Uterus (tissue), 4 donors: Measurements from ENCODE around the gene MAP2. TPM values are rescaled to one million over a fixed set of nuclear protein-coding genes. Genes with fewer than 3 reads are reported as not detected.

Experiments
- DNase-seq, 2 donors: peaks; one replicate each; pipeline ENCODE4 v3.0.0-alpha.2; 2019 to 2020
- H3K27ac ChIP-seq, 2 donors: fragments of 200-600 bp; sonication (generic); 1 replicate in 1 of 2; 2 replicates in 1 of 2; pipeline ENCODE4 v1.5.1; 2016 to 2018
- H3K27me3 ChIP-seq, 2 donors: fragments of 200-600 bp; sonication (generic); one replicate each; pipeline ENCODE4 v1.5.1; 2018 to 2019; ENCODE audit warnings: control low read depth in 1 of 2
- H3K36me3 ChIP-seq, 2 donors: fragments of 200-600 bp; sonication (generic); one replicate each; pipeline ENCODE4 v1.5.1; 2019; ENCODE audit warnings: control low read depth in 1 of 2
- H3K4me1 ChIP-seq, 2 donors: fragments of 200-600 bp; sonication (generic); one replicate each; pipeline ENCODE4 v1.5.1; 2018 to 2019; ENCODE audit warnings: control low read depth in 1 of 2
- H3K4me3 ChIP-seq, 2 donors: fragments of 200-600 bp; sonication (generic); 1 replicate in 1 of 2; 2 replicates in 1 of 2; pipeline ENCODE4 v1.5.1; 2018 to 2019; ENCODE audit warnings: mild to moderate bottlenecking in 1 of 2
- H3K9me3 ChIP-seq, 2 donors: fragments of 200-600 bp; sonication (generic); one replicate each; pipeline ENCODE4 v1.5.1; 2019; ENCODE audit warnings: control low read depth in 1 of 2
- POLR2A ChIP-seq, 2 donors: fragments of 450-650 bp; IDR thresholded peaks; one replicate each; pipeline ENCODE4 v1.6.1; 2016; ENCODE audit warnings: antibody characterized with exemption in 2 of 2, mild to moderate bottlenecking in 1 of 2, moderate library complexity in 1 of 2
- intact Hi-C: fragments of 100-400 bp; cut with DNase I; formaldehyde crosslinking; loops from one replicate; pipeline ENCODE4 v1.15.1; 2023; ENCODE audit warnings: low total_unique reads
- total RNA-seq, 4 donors: library from RNA; depleted of rRNA in 3 of 4; stranded (reverse); fragments of >200 nt in 3 of 4; gene quantifications; one replicate each; pipeline versions ENCODE4 v1.1.0 to v1.2.4, GENCODE V29; 2014 to 2023
- TF ChIP-seq, protein P1 (sequence below), 4 experiments: fragments of 200-600 bp in 2 of 4; fragments of 450-650 bp in 2 of 4; sonication (generic) in 2 of 4; IDR thresholded peaks; one replicate each; pipeline ENCODE4 v1.5.1; 2016 to 2019; ENCODE audit warnings: antibody characterized with exemption in 4 of 4, mild to moderate bottlenecking in 2 of 4, moderate library complexity in 1 of 4
- donor health status: DM: yes; HTN: yes; CAD: no.

The MAP2 gene
- total RNA-seq, 4 donors from 2014 or later: 4.7 to 18.7 (median 7.6) TPM

DNA sequence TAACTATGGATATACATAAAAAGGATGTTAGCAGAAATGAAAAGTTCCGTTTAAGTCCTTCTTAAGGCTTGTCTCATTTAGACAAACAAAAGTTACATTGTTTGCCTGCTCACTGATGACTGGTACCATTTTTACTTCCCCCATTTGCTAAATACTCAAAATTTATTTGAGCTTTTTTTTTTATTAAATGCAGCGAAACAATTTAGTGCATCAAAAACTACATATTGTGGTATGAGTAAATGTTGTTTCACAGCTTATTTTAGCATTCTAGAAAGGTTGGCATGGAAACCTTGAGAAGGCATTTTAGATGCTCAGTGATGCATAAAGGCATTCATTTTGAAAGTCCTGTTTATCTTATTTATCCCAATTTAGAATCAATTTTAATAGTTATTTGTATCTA, 100.0 kb downstream of the MAP2 start:
- H3K36me3 ChIP-seq: no peaks in the 10 kb centered on the region
- H3K27ac ChIP-seq: no peak overlapping the region
- no peaks in the 10 kb centered on the region for H3K27me3 ChIP-seq
- H3K9me3 ChIP-seq: no peaks in the 10 kb centered on the region
- H3K4me1 ChIP-seq: no peaks in the 10 kb centered on the region
- no peak overlapping the region for H3K4me3 ChIP-seq
- no peak for DNase-seq
- intact Hi-C loops: no loop called here
- TF ChIP-seq POLR2A (IDR thresholded peaks at IDR 0.05): no peak
- TF ChIP-seq, protein P1, sequence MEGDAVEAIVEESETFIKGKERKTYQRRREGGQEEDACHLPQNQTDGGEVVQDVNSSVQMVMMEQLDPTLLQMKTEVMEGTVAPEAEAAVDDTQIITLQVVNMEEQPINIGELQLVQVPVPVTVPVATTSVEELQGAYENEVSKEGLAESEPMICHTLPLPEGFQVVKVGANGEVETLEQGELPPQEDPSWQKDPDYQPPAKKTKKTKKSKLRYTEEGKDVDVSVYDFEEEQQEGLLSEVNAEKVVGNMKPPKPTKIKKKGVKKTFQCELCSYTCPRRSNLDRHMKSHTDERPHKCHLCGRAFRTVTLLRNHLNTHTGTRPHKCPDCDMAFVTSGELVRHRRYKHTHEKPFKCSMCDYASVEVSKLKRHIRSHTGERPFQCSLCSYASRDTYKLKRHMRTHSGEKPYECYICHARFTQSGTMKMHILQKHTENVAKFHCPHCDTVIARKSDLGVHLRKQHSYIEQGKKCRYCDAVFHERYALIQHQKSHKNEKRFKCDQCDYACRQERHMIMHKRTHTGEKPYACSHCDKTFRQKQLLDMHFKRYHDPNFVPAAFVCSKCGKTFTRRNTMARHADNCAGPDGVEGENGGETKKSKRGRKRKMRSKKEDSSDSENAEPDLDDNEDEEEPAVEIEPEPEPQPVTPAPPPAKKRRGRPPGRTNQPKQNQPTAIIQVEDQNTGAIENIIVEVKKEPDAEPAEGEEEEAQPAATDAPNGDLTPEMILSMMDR (IDR thresholded peaks at IDR 0.05): no peak

DNA sequence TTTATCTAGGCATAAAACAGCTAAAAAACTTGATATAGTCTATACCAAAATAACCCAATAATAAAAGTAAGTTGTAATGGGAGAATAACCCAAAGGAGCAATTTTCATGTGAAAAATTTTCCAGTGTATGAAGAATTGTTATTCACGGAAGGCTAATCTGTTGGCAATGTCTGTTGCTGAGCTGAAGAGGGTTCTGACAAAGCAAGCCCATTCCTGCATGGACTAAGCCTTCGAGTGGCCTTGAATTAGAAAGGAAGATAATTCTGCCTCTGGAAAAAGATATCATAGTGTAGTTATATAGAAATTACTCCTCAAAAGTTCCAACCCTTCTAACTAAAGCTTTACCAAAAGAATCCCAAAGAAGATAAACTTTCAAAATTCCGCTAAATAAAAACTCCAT, 101.5 kb downstream of the MAP2 start:
- H3K9me3 ChIP-seq: no peaks in the 10 kb centered on the region
- intact Hi-C loops: no loop called here
- DNase-seq: no peak
- peak overlapping the region in 1 of 2 donors; percentile 49 for H3K27ac ChIP-seq
- no peak overlapping the region for H3K4me3 ChIP-seq
- TF ChIP-seq, protein P1 (IDR thresholded peaks at IDR 0.05): no peak
- no peak for TF ChIP-seq POLR2A (IDR thresholded peaks at IDR 0.05)
- no peaks in the 10 kb centered on the region for H3K27me3 ChIP-seq
- H3K4me1 ChIP-seq: no peaks in the 10 kb centered on the region
- H3K36me3 ChIP-seq: no peaks in the 10 kb centered on the region

GRCh38 chr2:209525834-209526281, 102.0 kb downstream of the MAP2 start:
- Histone ChIP-seq H3K36me3 (no peaks in the 10 kb centered on the region), H3K9me3 (no peaks in the 10 kb centered on the region), H3K4me1 (no peaks in the 10 kb centered on the region), H3K27me3 (no peaks in the 10 kb centered on the region), H3K27ac (peak overlapping the region in 1 of 2 donors; percentile 49), H3K4me3 (no peak overlapping the region)
- intact Hi-C loops: no loop called here
- TF ChIP-seq, protein P1 (IDR thresholded peaks at IDR 0.05): no peak
- no peak for TF ChIP-seq POLR2A (IDR thresholded peaks at IDR 0.05)
- no peak for DNase-seq

DNA sequence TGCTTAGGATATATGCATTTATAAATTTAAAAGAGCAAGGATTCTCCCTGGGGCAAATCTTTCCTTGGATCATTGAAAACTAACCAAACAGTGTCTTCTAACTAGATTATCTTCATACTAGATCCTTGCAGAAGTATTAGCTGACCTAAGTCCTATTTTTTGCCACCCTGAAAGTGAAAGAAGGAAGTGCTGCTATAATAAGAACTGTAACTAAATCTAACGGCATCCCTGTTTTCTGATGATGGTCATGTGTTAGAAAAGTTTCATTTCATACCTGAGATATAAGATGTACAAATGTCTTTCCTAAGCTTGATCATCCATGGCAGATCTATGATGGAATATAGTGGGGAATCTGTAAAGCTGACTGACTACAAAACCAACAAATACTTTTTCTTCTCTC, 102.7 kb downstream of the MAP2 start:
- no peak for DNase-seq
- Histone ChIP-seq H3K36me3 (no peaks in the 10 kb centered on the region), H3K27me3 (no peaks in the 10 kb centered on the region), H3K4me3 (no peak overlapping the region), H3K27ac (peak overlapping the region in 1 of 2 donors; percentile 49), H3K4me1 (no peaks in the 10 kb centered on the region), H3K9me3 (no peaks in the 10 kb centered on the region)
- intact Hi-C loops: no loop called here
- no peak for TF ChIP-seq POLR2A (IDR thresholded peaks at IDR 0.05)
- TF ChIP-seq, protein P1 (IDR thresholded peaks at IDR 0.05): no peak

DNA sequence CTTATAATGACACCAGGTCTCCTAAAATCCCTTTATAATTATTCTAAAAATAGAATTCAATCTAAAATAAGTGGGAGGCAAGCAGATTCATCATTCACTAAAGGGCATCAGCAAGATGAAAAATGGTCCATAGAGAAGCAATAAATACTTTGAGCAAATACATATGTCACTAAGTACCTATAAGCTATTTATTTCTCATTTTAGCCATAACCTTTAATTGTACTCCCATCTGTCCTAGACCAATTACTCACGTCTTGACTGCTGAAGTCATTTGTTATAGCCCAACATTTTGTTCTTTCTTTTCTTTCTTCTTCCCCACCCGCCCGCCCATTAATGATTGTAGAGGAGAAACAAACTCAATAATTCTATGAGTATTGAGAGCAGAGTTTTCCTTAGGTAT, 105.7 kb downstream of the MAP2 start:
- DNase-seq: no peak
- TF ChIP-seq, protein P1 (IDR thresholded peaks at IDR 0.05): no peak
- TF ChIP-seq POLR2A (IDR thresholded peaks at IDR 0.05): no peak
- Histone ChIP-seq H3K27me3 (no peaks in the 10 kb centered on the region), H3K4me3 (no peak overlapping the region), H3K36me3 (no peaks in the 10 kb centered on the region), H3K27ac (no peak overlapping the region), H3K4me1 (no peaks in the 10 kb centered on the region), H3K9me3 (no peaks in the 10 kb centered on the region)
- intact Hi-C loops: no loop called here
